ENCODE results near the gene GFOD1. TPM values are rescaled to one million over a fixed set of nuclear protein-coding genes. Genes with fewer than 3 reads are reported as not detected.
"Not testable (repeated sequence)": the region's sequence is repeated elsewhere in the genome, so short reads cannot be mapped to it uniquely, and the experiment has no call there.

GFOD1 gene
- total RNA-seq, 1 experiment from 2014 or later, result 2.2 TPM

DNA sequence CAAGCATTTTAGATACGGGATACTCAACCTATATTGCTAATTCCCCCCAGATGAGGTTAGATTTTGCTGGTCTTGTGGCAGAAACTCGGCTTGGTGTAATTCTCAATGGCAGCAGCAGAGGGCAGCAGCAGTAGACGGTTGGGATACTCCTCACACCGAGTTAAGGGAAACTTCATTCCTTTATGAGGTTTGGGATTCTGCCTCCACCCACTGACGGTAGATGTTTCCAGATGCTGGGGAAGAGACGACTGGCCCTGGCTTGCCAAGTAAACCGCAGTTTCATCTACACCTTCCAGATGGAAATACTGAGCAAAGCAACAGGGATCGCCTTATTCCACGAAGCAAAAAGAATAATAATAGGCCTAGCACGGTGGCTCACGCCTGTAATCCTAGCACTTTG lies 150.8 kb downstream of the GFOD1 start:
- peak; percentile 55 for DNase-seq (ENCODE audit: low read depth)
- in situ Hi-C loops (cut with HindIII; ENCODE audit: low pct_unique_long_range_greater_than_20kb, low sequenced_read_pairs), result no loop called here

DNA sequence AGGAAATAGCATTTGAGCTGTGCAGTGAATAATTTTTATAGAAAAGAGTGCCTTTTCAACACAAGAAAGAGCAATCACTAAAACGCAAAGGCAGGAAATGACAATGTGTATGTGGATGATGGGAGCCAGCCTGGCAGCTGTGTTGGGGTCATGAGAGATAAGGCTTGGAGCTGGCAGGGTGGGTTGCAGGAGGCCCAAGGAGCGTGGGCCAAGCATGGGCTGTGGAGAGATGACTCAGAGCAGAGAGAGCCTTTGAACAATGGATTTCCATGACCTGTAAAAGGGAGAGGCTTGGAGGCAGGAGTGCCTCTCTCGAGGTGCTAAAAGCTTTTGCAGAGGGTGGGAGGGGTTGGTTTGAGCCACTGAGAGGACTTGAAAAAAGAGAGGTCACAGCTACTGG lies 152.4 kb downstream of the GFOD1 start:
- DNase-seq (ENCODE audit: low read depth), result no peak
- in situ Hi-C loops (cut with HindIII; ENCODE audit: low pct_unique_long_range_greater_than_20kb, low sequenced_read_pairs), result no loop called here

DNA sequence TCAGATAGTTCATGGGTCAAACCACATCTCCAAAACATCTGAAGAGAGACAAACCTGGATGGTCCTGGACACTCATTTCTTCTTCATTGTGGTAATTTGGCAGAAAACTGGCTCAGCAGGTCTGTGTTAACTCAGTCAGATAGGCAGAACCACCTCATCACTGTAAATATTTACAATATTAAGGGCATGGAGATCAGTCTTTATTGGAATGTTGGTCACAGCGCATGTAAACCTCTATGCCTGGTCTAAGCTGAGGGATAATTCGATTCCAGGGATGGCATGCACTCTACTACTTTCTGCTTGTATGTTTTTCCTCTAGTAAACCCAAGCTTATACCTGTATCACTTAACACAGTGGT lies 155.1 kb downstream of the GFOD1 start:
- in situ Hi-C loops (cut with HindIII; ENCODE audit: low pct_unique_long_range_greater_than_20kb, low sequenced_read_pairs), result no loop called here
- no peak for DNase-seq (ENCODE audit: low read depth)

DNA sequence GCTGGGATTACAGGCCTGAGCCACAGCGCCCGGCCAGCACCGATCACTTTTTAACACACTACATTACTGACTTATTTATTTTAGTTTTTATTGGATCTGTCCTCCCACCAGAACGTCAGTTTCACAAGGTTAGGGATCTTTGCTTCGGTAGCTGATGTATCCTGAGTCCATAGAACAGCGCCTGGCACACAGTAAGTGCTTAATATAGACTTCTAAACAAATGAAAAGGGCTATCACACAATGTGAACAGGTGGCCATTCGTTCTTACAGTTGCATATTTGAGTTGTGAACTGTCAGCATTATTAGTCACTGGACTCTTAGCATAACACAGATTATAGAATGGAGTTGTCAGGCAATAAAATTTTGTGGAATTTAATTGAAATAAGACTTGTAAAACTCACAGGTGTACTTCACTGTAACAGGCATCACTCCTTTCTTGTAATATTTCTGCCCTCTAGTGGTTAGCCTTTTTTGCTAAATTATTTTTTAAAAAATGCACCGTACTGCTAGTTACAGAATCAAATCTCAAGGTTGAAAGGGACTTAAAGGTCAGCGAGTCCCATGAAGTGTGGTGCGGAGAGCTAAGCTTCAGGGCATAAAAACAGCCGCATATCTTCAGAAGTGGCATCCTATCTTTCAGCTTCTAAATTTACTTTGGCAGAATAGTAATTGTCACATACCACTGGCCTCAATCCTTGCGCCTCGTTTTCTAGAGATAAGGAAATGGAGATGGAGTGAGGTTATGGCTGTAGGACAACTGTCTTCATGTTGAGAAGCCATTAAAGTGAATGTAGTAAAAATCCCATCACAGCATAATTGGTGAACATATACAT lies 155.7 kb downstream of the GFOD1 start:
- DNase-seq (ENCODE audit: low read depth), result peak; percentile 42
- in situ Hi-C loops (cut with HindIII; ENCODE audit: low pct_unique_long_range_greater_than_20kb, low sequenced_read_pairs), result no loop called here

GRCh38 chr6:13328875-13329183 lies 158.6 kb downstream of the GFOD1 start:
- DNase-seq (ENCODE audit: low read depth), result no peak
- in situ Hi-C loops (cut with HindIII; ENCODE audit: low pct_unique_long_range_greater_than_20kb, low sequenced_read_pairs), result no loop called here

GRCh38 chr6:13328076-13328874 lies 159.1 kb downstream of the GFOD1 start, which contains the start of gene TBC1D7:
Gene TBC1D7 (minus strand): TSS chr6:13328537. CDS start chr6:13326898, 1,639 bp downstream.
- in situ Hi-C loops (cut with HindIII; ENCODE audit: low pct_unique_long_range_greater_than_20kb, low sequenced_read_pairs), result no loop called here
- DNase-seq (ENCODE audit: low read depth), result peak; percentile 89

DNA sequence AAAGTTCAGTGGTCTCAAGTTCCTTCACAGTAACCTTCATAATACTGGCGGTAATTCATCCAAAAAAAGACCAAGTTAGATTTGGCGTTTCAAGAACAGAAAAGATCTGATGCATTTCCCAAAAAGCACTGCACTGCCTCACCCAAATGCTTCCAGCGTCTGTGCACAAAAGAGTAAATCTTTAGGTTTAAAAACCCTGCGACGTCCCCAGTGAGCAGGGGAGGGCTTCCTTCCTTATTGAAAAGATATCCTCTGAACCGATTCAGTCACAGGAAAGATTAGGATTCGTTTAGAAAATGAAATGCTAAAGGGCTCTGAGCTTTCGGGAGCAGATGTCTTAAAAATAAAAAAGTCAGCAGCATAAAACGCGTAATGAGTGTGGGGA lies 159.7 kb downstream of the GFOD1 start:
- DNase-seq (ENCODE audit: low read depth), result no peak
- in situ Hi-C loops (cut with HindIII; ENCODE audit: low pct_unique_long_range_greater_than_20kb, low sequenced_read_pairs), result no loop called here

DNA sequence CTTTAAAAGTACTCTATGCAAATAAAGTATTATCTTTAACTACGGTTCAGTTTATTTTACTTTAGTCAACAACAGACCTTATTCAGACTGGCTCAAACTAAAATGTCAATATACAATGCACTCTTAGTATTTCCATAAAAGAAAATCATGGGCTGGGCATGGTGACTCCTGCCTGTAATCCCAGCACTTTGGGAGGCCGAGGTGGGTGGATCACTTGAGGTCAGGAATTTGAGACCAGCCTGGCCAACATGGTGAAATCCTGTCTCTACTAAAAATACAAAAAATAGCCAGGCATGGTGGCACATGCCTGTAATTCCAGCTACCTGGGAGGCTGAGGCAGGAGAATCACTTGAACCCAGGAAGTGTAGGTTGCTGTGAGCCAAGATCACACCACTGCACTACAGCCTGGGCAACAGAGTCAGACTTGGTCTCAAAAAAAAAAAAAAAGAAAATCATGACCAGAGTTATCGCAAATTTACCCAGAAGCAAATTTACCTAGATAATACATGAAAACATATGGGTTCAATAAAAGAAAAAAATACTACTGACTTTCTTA lies 161.3 kb downstream of the GFOD1 start:
- DNase-seq (ENCODE audit: low read depth); in situ Hi-C loops (cut with HindIII; ENCODE audit: low pct_unique_long_range_greater_than_20kb, low sequenced_read_pairs): not testable (repeated sequence)

DNA sequence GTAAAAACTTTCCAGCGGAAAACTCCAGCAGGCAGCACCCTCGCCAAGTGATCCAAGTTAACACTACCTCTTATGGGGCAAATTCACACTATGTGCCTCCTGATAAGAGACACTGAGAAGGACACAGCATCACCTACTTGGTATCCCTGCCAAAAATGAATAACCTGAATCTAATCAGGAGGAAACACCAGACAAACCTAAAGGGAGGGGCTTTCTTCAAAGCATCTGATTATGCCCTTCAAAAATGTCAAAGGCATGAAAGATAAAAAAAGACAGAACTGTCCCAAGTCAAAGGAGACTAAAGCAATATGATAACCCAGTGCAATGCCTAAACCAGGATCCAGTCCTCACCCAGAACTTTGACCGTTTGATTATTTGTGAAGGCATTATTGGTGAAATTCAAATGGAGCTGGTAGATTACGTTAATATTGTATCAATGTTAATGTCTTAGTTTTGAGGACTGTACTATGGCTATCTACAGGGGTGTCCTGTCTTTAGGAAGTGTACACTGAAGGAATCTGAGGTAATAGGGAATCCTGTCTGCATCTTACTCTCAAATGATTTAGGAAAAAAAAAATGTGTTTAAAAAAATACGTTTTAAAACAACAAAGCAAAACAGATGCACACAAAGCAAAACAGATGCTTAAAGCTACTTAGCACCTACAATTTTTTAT lies 167.4 kb downstream of the GFOD1 start:
- DNase-seq (ENCODE audit: low read depth), result no peak
- in situ Hi-C loops (cut with HindIII; ENCODE audit: low pct_unique_long_range_greater_than_20kb, low sequenced_read_pairs), result no loop called here

DNA sequence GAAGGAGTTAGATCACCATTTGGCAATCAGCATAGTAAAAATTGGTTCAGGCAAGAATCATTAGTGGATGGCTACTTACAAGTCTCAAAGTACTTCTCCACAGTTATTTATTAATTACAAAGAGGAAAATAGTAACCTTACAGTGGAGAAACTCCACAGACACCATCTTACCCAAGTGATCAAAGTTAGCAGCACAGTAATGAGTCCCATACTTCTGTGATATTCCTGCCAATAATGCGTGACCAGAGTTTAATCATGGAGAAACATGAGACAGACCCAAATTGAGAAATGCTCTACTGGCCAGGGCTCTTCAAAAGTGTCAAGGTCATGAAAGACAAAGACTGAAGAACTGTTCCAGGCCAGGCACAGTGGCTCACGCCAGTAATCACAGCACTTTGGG lies 168.6 kb downstream of the GFOD1 start:
- in situ Hi-C loops (cut with HindIII; ENCODE audit: low pct_unique_long_range_greater_than_20kb, low sequenced_read_pairs), result no loop called here
- no peak for DNase-seq (ENCODE audit: low read depth)

GRCh38 chr6:13315896-13316295 lies 171.5 kb downstream of the GFOD1 start:
- DNase-seq (ENCODE audit: low read depth), result no peak
- in situ Hi-C loops (cut with HindIII; ENCODE audit: low pct_unique_long_range_greater_than_20kb, low sequenced_read_pairs), result no loop called here

GRCh38 chr6:13314806-13315205 lies 172.6 kb downstream of the GFOD1 start:
- in situ Hi-C loops (cut with HindIII; ENCODE audit: low pct_unique_long_range_greater_than_20kb, low sequenced_read_pairs), result no loop called here
- no peak for DNase-seq (ENCODE audit: low read depth)

GRCh38 chr6:13311155-13311554 lies 176.2 kb downstream of the GFOD1 start:
- no peak for DNase-seq (ENCODE audit: low read depth)
- in situ Hi-C loops (cut with HindIII; ENCODE audit: low pct_unique_long_range_greater_than_20kb, low sequenced_read_pairs), result no loop called here

DNA sequence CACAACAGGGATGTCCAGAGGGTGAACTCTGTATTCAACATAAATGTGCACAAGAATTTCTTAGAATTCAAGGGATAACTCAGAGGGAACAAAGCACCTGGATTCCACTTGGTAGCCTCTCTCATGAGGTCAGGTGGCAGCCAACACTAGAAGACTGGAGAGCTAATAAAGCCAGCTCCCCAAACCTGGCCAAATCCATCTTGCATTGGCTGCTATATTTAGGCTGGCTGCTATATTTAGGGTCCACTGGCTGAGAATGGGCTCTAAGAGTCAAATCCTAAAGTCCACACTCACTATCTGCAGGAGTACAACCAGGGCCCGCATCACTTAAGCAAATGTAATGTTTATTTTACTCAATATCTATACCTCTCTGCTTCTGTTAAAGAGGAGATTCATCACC lies 179.1 kb downstream of the GFOD1 start:
- in situ Hi-C loops (cut with HindIII; ENCODE audit: low pct_unique_long_range_greater_than_20kb, low sequenced_read_pairs), result no loop called here
- no peak for DNase-seq (ENCODE audit: low read depth)

Other genes starting within 250 kb of the GFOD1 start
- 44.6 and 48.1 TPM in 2 replicates for gene TBC1D7, start 159.1 kb downstream of the GFOD1 start, total RNA-seq (2014; rRNA removed; shearing (Covaris generic); ENCODE audit: low replicate concordance)
- 20.1 and 31.6 TPM in 2 replicates for gene SIRT5, start 87.0 kb upstream of the GFOD1 start, total RNA-seq (2014; rRNA removed; shearing (Covaris generic); ENCODE audit: low replicate concordance)
- 138 and 143 TPM in 2 replicates for gene NOL7, start 127.7 kb upstream of the GFOD1 start, total RNA-seq (2014; rRNA removed; shearing (Covaris generic); ENCODE audit: low replicate concordance)
- 16.4 and 27.6 TPM in 2 replicates for gene RANBP9, start 224.2 kb upstream of the GFOD1 start, total RNA-seq (2014; rRNA removed; shearing (Covaris generic); ENCODE audit: low replicate concordance)

Data from Caki2 (cell line).